HG03354 (cell line): ENCODE results near the gene SEMA5A.

Experiments used
- ATAC-seq: cut with Tn5 transposase; IDR thresholded peaks from one replicate; pipeline ENCODE4 v1.9.1; 2021; ENCODE audit warnings: mild to moderate bottlenecking; ENCODE audit not compliant: unreplicated experiment, poor library complexity, severe bottlenecking

The SEMA5A gene

DNA sequence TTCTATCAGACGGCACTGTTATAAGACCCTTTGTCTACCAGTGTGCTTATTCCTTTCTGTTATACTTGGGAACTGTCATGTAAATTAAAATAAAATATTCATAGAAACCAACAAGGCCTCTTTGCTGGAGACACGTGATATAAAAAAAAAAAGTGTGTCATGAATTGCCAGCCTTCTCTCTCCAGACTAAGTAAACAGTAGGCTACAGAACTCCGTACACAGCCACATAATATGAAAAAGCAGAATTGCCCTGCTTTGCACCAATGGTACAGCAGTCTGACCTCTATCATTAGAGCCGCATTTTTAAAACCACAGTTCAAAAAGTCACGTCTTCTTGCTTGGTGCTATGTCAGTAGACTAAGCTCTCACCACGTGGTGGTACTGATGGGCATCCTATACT lies 231.3 kb downstream of the SEMA5A start:
- ATAC-seq = no peak

GRCh38 chr5:9313751-9314150 lies 232.1 kb downstream of the SEMA5A start:
- ATAC-seq = no peak

DNA sequence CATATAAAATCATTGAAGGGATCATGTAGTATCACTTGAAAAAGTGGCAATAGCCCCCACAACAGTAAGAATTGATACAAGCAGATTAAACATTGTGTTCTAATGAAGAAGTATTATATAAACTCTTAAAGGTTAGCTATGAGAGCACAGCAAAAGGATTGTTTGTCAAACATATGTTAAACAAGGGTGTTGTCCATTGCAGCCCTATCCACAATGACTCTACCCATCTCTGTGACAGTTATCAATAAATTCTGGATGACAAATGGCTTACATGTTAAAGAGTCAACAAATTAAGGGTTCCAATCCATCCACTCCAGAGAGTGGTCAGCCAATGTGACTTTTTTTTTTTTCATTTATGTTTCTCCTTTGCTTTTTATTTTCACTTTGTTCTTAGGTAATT lies 238.7 kb downstream of the SEMA5A start:
- no peak for ATAC-seq

DNA sequence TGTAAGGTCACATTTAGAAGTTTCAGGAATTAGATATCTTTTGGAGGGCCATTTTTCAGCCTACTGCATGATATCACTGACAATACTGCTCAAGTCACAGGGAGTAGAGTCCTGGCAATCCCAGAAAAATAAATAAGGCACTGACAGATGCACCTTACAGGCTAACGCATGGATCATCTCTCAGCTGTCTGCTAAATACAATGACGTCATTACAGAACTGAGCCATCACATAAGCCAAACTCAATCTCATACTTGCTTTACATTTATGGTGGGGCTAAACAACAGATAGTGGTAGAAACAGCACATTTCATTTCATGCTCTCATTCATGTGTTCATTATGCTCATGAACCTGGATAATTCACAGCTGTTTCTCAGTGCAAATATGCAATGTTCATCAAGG lies 243.7 kb downstream of the SEMA5A start:
- no peak for ATAC-seq

GRCh38 chr5:9301200-9301599 lies 244.7 kb downstream of the SEMA5A start:
- ATAC-seq = no peak

DNA sequence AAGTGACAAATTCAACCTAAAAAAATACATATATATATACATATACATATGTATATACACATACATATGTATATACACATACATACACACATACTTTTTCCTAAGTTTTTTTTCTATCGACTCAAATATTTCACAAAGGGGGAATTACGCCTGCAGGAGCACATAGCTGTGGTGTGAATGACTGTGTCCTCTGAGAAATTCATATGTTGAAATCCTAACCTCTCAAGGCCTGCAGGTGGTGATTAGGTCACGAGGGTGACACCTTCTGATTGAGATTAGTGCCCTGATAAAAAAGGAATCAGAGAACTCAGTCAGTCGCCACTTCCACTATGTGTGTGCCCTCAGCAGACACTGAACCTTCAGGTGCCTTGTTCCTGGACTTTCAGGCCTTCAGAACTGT lies 248.7 kb downstream of the SEMA5A start:
- ATAC-seq = no peak

GRCh38 chr5:9295466-9295801 lies 250.4 kb downstream of the SEMA5A start:
- no peak for ATAC-seq

DNA sequence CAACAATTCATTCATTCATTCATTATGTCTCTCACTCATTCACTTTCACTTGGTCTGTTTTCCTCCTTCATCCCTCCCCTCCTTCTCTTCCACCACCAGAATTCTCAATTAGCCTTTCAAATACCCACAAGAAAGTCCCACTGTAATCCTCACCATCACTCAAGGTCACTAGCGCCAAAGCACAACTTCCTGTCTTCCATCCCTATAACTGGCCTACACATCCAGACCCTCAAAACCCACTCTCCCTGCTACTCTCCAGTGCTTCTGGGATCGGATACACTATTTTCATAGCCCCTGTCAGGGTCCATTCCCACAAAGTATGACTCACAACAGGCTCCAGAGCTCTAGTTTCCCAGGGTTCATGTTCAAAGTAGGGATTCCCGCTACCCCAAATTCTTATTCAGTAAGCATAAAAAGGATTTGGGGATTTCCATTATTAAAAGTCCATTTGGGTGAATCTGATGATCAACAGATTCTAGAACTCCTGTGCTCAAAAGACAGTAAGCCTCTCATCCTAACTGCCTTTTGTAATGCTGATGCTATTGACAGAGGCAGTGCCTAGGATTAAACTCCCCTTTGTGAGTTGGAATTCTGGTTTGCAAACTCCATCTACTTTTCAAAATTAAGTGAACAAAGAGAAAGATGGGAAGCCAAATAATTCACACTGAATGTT lies 250.9 kb downstream of the SEMA5A start:
- no peak for ATAC-seq

GRCh38 chr5:9288234-9288633 lies 257.6 kb downstream of the SEMA5A start:
- no peak for ATAC-seq

DNA sequence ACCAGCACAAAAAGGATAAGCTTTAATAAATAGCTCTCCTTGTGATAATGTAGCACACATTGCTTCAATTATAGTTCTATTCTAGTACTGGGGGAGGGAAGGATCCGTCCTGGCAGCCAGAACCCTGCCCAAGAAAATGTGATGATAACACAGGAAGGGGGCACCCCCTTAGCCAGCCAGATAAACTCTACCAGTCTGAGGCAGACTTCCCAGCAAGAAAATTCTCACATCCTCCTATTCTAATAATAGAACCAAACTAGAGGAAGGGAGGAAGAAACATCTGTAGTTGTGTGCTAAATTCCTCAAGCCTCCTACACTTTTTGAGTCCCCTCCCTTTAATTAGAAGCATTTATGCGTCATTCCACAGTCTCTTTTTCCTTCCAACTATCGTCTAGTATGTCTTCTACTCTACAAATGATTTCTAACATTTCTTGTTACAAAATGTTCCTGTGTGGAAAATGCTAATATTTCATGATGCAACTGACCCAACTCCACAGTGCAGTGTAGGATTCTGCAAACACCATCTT lies 261.0 kb downstream of the SEMA5A start:
- ATAC-seq = no peak

GRCh38 chr5:9284272-9284671 lies 261.6 kb downstream of the SEMA5A start:
- ATAC-seq = no peak

- no peak for ATAC-seq
These were observed 262.4 kb downstream of the SEMA5A start for GRCh38 chr5:9283473-9283872.

DNA sequence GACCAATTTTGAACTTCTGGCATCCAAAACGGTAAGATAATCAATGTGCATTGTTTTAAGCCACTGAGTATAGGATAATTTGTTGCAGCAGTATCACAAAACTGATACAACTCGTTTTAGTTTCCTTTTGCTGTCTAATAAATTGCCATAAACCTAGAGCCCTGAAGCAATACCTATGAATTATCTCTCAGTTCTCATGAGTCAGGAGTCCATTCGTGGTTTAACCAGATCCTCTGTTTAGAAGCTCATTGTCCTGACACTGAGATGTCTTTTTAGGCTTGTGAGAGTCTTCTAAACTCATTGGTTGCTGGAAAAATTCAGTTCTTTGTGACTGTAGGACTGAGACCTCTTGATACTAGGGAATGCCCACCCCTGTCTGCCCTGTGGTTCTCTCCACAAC lies 262.9 kb downstream of the SEMA5A start:
- ATAC-seq = no peak

- no peak for ATAC-seq
These were observed 263.7 kb downstream of the SEMA5A start for GRCh38 chr5:9282211-9282610.

GRCh38 chr5:9279774-9280173 lies 266.1 kb downstream of the SEMA5A start:
- ATAC-seq = no peak

DNA sequence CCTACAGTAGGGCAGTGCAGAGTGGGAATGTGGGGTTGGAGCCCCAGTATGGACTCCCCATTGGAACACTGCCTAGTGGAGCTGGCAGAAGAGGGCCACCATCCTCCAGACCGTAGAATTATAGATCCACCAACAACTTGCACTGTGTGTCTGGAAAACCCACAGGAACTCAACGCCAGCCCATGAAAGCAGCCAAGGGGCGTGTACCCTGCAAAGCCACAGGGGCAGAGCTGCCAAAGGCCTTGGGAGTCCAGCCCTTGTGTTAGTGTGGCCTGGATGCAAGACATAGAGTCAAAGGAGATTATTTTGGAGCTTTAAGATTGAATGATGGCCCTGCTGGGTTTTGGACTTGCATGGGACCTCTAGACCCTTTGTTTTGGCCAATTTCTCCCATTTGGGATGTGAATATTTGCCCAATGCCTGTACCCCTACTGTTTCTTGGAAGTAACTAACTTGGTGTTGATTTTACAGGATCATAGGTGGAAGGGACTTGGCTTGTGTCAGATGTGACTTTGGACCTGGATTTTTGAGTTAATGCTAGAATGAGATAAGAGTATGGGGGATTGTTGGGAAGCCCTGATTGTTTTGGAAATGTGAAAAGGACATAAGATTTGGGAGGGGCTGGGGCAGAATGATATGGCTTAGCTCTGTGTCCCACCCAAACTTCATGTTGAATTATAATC lies 266.8 kb downstream of the SEMA5A start:
- ATAC-seq = no peak

- ATAC-seq = no peak
These were observed 276.9 kb downstream of the SEMA5A start for GRCh38 chr5:9269014-9269413.

GRCh38 chr5:9268226-9268625 lies 277.6 kb downstream of the SEMA5A start:
- no peak for ATAC-seq

DNA sequence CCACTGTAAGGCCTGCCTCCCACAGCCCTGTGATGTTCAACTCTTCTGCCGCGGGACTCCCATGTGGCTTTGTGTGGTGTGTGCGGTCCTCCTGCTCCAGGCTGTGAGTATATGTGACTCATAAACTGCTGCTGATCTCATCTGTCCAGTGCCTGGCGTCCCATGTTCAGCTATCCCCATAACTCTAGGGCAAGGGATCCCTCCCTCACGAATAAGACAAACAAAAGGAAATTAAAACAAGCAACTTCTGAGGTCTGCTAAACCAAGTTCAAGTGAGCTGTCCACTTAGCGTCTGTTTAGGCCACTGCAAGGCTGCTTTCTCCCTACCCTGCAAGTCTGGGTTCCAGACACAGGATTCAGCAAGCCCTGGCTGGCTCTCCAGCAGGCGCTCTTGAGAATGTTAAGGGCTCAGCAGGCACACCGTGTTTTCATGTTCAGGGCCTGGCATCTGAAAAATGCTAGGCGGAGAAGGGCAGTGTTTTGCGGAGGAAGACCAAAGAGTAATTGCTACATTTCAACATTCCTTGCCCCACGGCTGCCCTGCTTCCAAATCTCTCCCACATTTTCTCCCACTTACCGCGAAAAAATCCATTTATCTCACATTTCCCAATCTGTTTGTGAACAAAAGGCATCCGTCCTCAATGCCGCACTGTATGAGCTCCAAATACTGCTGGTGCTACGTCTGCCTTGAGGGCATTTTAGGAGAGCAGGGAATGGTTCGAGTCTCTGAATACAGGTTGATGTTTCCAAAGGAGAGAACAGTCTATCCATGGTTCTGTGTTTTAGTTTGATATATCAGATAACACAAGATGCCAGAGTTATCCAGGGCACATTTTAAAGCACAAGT lies 280.2 kb downstream of the SEMA5A start:
- no peak for ATAC-seq

GRCh38 chr5:9264301-9264700 lies 281.6 kb downstream of the SEMA5A start:
- ATAC-seq = no peak

DNA sequence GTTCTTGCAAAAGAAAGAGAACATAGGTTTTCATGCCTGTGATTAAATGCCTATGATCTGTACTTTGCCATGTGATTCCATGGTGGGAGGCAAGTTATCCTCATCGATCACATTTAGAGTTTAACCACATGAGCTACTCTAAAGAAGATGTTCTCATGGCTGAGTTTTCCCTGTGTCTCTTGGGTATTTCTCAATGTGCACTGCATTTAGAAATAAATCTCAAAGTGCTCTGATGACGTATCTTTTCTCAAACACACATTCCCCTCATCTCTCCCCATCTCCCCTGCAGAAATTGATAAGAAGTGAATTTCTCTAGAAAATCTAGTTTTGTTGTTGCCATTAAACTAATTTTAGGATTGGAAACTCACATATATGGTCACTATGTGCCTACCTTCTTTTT lies 282.2 kb downstream of the SEMA5A start:
- ATAC-seq = no peak
